Measurements from ENCODE around the gene CBR1. TPM values are rescaled to one million over a fixed set of nuclear protein-coding genes. Genes with fewer than 3 reads are reported as not detected.
A peak's percentile ranks its signal among the peaks of the same experiment; 100 is the strongest.

CBR1 gene
- total RNA-seq, 1 experiment from 2014 or later, result 297 TPM

- Histone ChIP-seq H3K4me3 (ENCODE audit: low read length) (no peak overlapping the region), H3K4me1 (ENCODE audit: insufficient read depth, low read length) (peaks cover 16% of the 10 kb centered on the region), H3K9me3 (ENCODE audit: low read length) (no peaks in the 10 kb centered on the region), H3K9ac (ENCODE audit: low read length) (peak overlapping the region; percentile 21; the same call in 1 of the 2 replicates), H3K36me3 (ENCODE audit: low read depth, low read length) (no peaks in the 10 kb centered on the region), H3K9me2 (replicated peaks; ENCODE audit: low read length) (no peaks in the 10 kb centered on the region), H2AFZ (ENCODE audit: low read length) (peak overlapping the region; percentile 24; the same call in 1 of the 2 replicates), H3K79me2 (ENCODE audit: low read length) (no peaks in the 10 kb centered on the region), H3K27me3 (ENCODE audit: low read length) (no peaks in the 10 kb centered on the region), H3K27ac (ENCODE audit: low read length) (peak overlapping the region; percentile 44), H3F3A (ENCODE audit: low read length, unreplicated experiment) (no peaks in the 10 kb centered on the region), H4K20me1 (ENCODE audit: low read length) (no peaks in the 10 kb centered on the region), H3K4me2 (ENCODE audit: low read length) (no peak overlapping the region)
- DNase-seq (peak; percentile 77), ATAC-seq (peak; percentile 35; the same call in 1 of the 2 replicates)
- BruUV-seq (replicated peaks), result no TSS peak
- ChIA-PET POLR2A (ENCODE audit: unreplicated experiment) (no interaction called here), CTCF (no interaction called here)
- intact Hi-C loops (cut with micrococcal nuclease), result no loop called here
- no peak for TF ChIP-seq EZH2 (IDR thresholded peaks at IDR 0.05; ENCODE audit: low read length, unreplicated experiment)
- TF ChIP-seq CTCF (conservative IDR thresholded peaks at IDR 0.05; ENCODE audit: low read depth, low read length), result peak; percentile 41; the same call in 1 of the 2 replicates
Measured at GRCh38 chr21:36104317-36105300, 34.8 kb downstream of the CBR1 start.

- intact Hi-C loops (cut with micrococcal nuclease), result no loop called here
- H3F3A ChIP-seq (ENCODE audit: low read length, unreplicated experiment), result no peaks in the 10 kb centered on the region
- DNase-seq (no peak), ATAC-seq (no peak)
- ChIA-PET POLR2A (ENCODE audit: unreplicated experiment) (no interaction called here), CTCF (no interaction called here)
- H3K9me3 ChIP-seq (ENCODE audit: low read length), result no peaks in the 10 kb centered on the region
- H3K4me2 ChIP-seq (ENCODE audit: low read length), result no peak overlapping the region
- no peaks in the 10 kb centered on the region for H3K9me2 ChIP-seq (replicated peaks; ENCODE audit: low read length)
- H4K20me1 ChIP-seq (ENCODE audit: low read length), result no peaks in the 10 kb centered on the region
- TF ChIP-seq CTCF (conservative IDR thresholded peaks at IDR 0.05; ENCODE audit: low read depth, low read length) (no peak), EZH2phosphoT487 (IDR thresholded peaks at IDR 0.05; ENCODE audit: borderline replicate concordance, low read length) (no peak), EZH2 (IDR thresholded peaks at IDR 0.05; ENCODE audit: low read length, unreplicated experiment) (no peak)
- H2AFZ ChIP-seq (ENCODE audit: low read length), result no peak overlapping the region
- no TSS peak for BruUV-seq (replicated peaks)
- H3K27ac ChIP-seq (ENCODE audit: low read length), result no peak overlapping the region
- H3K36me3 ChIP-seq (ENCODE audit: low read depth, low read length), result no peaks in the 10 kb centered on the region
- no peaks in the 10 kb centered on the region for H3K27me3 ChIP-seq (ENCODE audit: low read length)
- H3K9ac ChIP-seq (ENCODE audit: low read length), result no peak overlapping the region
- H3K4me1 ChIP-seq (ENCODE audit: insufficient read depth, low read length), result peaks cover 16% of the 10 kb centered on the region
- H3K4me3 ChIP-seq (ENCODE audit: low read length), result no peak overlapping the region
- H3K79me2 ChIP-seq (ENCODE audit: low read length), result no peaks in the 10 kb centered on the region
Measured at GRCh38 chr21:36105327-36105842, 35.6 kb downstream of the CBR1 start.

GRCh38 chr21:36109868-36110267, 40.0 kb downstream of the CBR1 start:
- intact Hi-C loops (cut with micrococcal nuclease), result no loop called here
- ChIA-PET CTCF (no interaction called here), POLR2A (ENCODE audit: unreplicated experiment) (no interaction called here)
- H3K4me1 ChIP-seq (ENCODE audit: insufficient read depth, low read length), result peaks cover 16% of the 10 kb centered on the region
- no peaks in the 10 kb centered on the region for H3F3A ChIP-seq (ENCODE audit: low read length, unreplicated experiment)
- no peak overlapping the region for H2AFZ ChIP-seq (ENCODE audit: low read length)
- TF ChIP-seq CTCF (conservative IDR thresholded peaks at IDR 0.05; ENCODE audit: low read depth, low read length) (no peak), EZH2 (IDR thresholded peaks at IDR 0.05; ENCODE audit: low read length, unreplicated experiment) (no peak), EZH2phosphoT487 (IDR thresholded peaks at IDR 0.05; ENCODE audit: borderline replicate concordance, low read length) (no peak)
- H3K4me2 ChIP-seq (ENCODE audit: low read length), result no peak overlapping the region
- H3K9me3 ChIP-seq (ENCODE audit: low read length), result no peaks in the 10 kb centered on the region
- no peaks in the 10 kb centered on the region for H3K27me3 ChIP-seq (ENCODE audit: low read length)
- no peaks in the 10 kb centered on the region for H3K9me2 ChIP-seq (replicated peaks; ENCODE audit: low read length)
- no TSS peak for BruUV-seq (replicated peaks)
- no peak overlapping the region for H3K27ac ChIP-seq (ENCODE audit: low read length)
- no peaks in the 10 kb centered on the region for H4K20me1 ChIP-seq (ENCODE audit: low read length)
- no peak overlapping the region for H3K9ac ChIP-seq (ENCODE audit: low read length)
- DNase-seq (no peak), ATAC-seq (no peak)
- H3K79me2 ChIP-seq (ENCODE audit: low read length), result no peaks in the 10 kb centered on the region
- H3K36me3 ChIP-seq (ENCODE audit: low read depth, low read length), result no peaks in the 10 kb centered on the region
- H3K4me3 ChIP-seq (ENCODE audit: low read length), result no peak overlapping the region

All from PC-3 (cell line).